ENCODE results near the gene SARNP.
"Not testable (repeated sequence)": the region's sequence is repeated elsewhere in the genome, so short reads cannot be mapped to it uniquely, and the experiment has no call there.

Gene SARNP

DNA sequence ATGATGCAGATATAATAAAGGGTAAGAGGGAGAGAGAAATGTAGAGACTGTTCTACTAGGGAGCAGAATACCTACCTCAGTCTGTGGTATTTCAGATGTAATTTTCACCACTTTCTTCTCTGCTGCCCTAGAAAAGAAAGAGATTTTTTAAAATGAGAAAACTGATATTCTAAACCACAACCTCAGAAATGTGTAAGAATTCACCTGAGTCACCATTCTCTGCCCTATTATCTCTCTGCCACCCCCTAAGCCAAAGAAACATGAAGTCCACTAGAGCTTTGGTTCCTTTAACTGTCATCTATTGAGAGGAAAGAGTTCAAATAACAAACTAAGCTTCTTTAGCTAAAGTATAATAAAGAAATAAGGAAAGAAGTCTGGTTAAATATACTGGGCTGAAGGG lies 21.6 kb downstream of the SARNP start:
- no peak for DNase-seq (ENCODE audit: low read depth)

- no peak for DNase-seq (ENCODE audit: low read depth)
These were observed 27.6 kb downstream of the SARNP start for GRCh38 chr12:55789893-55790292.

DNA sequence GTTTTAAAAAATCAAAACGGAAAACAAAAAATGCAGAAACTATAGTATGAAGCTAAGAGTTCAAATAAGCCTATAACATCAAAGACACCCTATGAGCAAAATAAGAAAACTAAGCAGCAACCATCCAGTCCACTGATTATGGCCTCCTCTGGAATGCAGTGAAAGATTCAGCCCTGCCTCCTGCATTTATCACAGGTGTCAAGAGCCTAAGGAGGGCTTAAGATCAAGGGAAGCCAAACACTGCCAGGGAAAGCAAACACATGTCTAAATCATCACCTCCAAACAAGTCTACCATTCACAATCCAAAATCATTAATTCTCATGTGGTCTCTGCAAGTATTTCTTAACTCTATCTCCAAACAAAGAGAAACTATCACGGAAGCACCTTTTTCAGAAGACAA lies 28.4 kb downstream of the SARNP start:
- DNase-seq (ENCODE audit: low read depth): no peak

DNA sequence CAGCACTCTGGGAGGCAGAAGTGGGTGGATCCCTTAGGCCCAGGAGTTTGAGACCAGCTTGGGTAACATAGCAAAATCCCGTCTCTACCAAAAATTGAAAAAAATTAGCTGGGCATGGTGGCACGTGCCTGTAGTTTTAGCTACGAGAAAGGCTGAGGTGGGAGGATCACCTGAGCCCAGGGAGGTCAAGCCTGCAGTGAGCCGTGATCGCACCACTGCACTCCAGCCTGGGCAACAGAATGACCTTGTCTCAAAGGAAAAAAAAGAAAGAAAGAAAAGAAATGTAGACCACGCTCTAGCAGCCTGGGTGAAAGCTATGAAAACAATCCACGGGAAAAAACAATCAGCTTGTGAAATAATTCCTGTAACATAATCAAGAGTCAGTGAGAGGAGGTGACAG lies 29.0 kb downstream of the SARNP start:
- DNase-seq (ENCODE audit: low read depth): no peak

GRCh38 chr12:55780685-55781084 lies 36.8 kb downstream of the SARNP start:
- no peak for DNase-seq (ENCODE audit: low read depth)

DNA sequence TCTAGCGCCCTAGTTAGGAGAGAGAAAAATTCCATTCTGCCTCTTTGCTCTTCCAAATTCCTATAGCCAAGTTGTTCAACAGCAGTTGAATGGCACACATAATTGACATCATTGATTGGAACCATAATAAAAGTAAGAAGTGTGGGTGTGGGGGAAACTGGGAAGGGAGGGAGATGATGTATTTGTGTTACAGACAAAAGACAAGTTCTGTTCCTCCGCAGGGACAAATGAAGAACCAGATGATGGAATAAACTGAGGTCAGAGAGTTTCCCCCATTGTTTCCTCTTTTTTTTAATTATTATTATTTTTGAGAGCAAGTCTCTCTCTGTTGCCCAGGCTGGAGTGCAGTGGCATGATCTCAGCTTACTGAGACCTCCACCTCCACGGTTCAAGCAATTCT lies 39.7 kb downstream of the SARNP start:
- DNase-seq (ENCODE audit: low read depth): no peak

- DNase-seq (ENCODE audit: low read depth): no peak
These were observed 45.8 kb downstream of the SARNP start for GRCh38 chr12:55771736-55772135.

DNA sequence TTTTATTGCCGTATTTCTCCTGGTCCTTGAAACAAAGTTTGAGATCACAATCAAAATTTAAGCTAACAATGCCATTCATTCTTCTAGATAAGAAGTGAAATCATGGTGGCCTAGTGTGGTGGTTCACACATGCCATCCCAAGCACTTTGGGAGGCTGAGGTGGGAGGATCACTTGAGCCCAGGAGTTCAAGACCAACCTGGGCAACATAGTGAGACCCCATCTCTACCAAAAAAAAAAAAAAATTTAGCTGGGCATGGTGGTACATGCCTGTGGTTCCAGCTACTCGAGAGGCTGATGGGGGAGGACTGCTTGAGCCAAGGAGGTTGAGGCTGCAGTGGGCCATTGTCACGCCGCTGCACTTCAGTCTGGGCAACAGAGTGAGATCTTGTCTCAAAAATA lies 50.4 kb downstream of the SARNP start:
- DNase-seq (ENCODE audit: low read depth): no peak

DNA sequence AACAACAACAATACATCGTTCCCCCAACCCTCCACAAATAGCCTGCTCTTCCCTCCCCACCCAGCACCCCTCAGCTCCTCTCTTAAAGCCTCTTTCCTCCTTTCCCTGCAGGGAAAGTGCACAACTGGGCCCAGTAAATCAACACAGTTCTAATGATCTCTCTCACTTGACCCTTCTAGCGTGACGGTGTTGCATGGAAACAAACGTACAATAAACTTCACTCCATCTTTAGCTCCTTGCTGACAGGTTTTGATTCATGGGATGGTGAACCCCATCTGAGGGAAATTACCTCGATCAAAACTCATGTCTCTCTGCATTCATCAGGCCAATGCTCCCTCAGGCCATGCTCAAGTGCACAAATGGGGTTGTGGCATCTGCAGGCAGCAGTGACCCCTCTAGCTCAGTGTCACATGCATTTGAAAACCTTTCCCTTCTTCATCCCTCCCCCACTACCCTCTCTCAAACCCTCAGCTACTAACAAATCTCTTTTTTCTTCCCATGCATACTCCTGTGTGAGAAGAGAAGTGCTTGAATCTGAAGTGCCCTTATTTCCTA lies 51.7 kb downstream of the SARNP start:
- no peak for DNase-seq (ENCODE audit: low read depth)

- DNase-seq (ENCODE audit: low read depth): no peak
These were observed 54.9 kb downstream of the SARNP start for GRCh38 chr12:55762646-55763045.

DNA sequence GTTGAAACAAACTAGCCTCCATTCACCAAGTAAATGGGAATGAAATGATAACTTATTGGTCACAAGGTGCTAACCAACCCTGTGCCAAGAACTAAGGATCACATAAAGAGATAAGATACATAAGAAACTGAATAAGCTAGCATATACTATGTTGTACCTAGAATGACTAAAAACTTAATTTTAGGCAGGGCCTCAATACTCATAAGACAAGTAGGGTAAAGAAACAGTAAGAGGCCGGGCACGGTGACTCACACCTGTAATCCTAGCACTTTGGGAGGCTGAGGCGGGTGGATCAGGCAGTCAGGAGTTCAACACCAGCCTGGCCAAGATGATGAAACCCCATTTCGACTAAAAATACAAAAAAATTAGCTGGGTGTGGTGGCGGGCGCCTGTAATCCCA lies 56.9 kb downstream of the SARNP start:
- DNase-seq (ENCODE audit: low read depth): no peak

GRCh38 chr12:55758575-55758974 lies 58.9 kb downstream of the SARNP start:
- DNase-seq (ENCODE audit: low read depth): not testable (repeated sequence)

GRCh38 chr12:55757701-55758100 lies 59.8 kb downstream of the SARNP start:
- no peak for DNase-seq (ENCODE audit: low read depth)

GRCh38 chr12:55755246-55755645 lies 62.3 kb downstream of the SARNP start:
- DNase-seq (ENCODE audit: low read depth): no peak

GRCh38 chr12:55748230-55748993 lies 69.1 kb downstream of the SARNP start:
- DNase-seq (ENCODE audit: low read depth): no peak

DNA sequence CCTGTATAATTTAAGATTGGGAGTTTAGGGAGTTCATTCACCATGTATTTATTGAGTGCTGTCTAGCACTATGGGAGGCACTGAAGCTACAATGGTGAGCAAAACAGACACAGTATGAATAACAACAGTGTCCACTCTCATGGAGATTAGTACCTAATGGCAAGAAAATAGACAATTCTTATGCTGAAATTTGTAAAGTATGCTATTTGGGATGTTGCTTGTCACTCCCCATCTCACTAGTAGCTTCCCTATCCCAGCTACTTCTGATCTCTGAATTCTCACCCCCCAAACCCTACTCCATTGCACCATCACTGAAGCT lies 70.7 kb downstream of the SARNP start:
- DNase-seq (ENCODE audit: low read depth): no peak

DNA sequence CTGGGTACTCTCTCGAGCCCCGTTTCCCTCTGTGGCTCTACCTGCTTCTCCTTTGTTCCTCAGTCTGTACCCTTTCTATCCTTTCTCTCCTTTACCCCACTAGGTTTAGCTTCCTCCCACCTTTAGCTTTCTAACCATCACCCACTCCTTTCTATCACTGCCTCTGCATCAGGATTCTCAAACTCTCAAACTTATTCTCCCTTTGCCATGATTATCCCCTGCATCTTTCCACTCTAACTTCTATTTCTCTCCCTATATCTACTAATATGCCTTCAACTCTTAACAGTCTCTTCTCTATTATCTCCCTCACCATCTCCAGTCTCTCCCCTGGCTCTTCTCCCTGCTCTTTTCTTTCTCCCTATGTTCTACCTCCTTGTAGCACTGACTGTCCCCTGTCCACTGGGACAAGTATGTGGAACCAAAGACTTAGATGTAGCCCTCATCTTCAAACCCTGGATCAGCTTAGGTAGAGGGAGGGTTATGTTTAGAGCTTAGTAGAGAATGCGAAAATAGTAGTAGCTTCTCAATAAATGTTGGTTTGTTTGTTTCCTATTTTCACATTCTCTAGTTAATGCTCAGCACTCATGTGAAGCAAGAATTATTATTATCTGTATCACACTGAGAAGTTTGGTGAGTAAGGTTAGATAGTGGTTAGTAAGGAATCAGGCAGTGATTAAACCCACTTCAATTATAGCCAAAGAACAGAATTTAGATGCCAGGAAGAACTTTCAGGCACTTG lies 71.2 kb downstream of the SARNP start:
- DNase-seq (ENCODE audit: low read depth): no peak

DNA sequence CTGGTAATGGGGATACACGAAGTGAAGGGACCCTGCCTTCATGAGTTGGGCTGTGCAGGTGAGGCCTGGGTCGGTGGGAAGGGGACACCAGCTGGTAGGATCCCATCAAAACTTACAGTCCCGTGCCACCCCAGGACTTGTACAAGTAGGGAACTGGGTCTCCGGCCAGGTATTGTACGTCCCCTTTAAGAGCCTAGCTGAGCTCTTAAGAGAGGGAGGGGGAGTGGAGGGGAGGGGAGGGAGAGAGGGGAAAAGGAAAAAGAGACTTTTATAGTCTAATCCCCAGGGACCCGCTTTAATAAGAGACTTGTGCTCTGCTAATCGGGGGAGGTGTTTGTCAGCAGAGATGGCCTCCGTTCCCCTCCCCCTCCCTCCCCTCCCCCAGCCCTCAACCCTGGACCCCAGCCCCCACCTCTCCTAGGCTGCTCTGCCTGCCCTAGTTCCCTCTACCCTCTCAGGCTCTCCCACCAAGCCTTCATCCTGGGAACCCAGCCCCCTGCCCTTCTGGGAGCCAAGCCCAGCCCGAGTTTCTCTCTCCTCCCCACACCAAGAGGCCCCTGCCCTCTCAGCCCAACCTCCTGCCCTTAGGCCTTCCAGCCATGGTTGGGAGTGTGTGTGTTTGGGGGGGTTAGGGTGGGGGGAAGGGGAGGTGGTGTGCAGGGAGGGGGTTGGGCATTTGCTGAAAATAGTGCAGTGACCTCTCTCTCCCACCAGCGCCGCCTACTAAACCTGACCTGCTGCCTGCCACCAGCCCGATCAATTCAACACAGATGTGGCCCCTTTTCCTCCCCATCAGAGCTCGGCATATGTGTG lies 72.0 kb downstream of the SARNP start:
- no peak for DNase-seq (ENCODE audit: low read depth)

DNA sequence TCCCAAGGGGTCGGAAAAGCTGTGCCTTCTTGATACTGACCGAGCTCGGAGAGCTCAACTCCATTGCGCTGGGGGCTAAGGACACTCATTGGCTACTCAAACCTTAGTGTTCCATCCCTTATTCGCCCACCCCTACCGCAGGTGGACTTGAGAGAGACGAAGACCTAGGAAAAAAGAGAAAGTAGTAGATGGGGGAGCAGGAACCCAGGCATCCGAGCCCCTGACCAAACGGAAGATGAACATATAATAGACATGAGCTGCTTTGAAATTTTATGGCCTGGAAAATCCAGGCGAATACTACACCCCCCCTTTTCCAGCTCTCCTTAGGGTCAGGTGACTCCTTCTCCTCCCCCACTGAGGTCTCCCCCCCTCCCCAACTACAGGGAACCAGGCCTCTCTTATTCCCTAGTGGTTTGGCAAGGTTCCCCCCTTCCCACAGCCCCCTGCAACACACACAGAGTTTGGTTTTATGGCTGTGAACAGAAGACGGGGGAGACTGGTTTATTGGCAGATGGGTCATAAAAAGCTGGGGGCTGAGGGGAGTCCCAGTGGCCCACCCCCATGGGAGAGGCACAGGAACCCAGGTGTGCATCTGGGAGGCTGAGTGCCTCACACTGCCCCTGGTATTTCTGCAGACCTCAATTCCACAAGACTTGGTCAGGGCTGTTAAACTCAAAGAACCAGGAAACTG lies 73.0 kb downstream of the SARNP start:
- DNase-seq (ENCODE audit: low read depth): no peak

DNA sequence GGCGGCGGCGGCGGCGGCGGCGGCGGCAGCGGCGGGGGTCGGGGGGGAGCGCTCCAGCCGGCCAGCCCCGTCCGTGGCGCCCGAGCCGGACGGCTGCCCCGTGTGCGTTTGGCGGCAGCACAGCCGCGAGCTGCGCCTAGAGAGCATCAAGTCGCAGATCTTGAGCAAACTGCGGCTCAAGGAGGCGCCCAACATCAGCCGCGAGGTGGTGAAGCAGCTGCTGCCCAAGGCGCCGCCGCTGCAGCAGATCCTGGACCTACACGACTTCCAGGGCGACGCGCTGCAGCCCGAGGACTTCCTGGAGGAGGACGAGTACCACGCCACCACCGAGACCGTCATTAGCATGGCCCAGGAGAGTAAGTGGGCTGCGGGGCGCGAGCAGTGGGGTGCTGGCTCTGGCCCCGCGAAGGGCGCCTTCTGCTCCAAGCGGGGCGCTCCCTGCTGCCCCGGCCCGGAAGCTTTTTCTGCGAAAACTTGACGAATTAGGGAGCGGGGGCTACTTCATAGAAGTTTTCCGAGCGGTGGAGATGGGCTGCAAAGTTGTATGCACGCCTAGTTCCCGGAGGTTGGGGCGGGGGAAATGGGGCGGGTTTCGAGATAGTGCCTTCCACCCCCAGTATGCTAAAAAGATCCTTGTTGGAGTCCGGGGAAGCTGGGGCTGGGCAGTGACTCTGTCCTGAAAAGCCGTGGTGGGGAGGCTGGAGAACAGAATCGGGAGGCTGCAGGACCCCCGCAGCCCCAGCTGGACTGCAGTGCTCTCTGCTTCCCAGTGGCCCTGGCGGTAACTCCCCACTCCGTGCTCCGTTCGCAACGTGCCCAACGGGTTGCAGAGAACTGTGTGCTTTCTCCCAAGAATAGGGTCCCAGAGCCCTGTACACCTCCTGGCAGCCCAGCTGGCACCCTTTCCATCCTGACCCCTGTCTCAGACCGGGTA lies 73.9 kb downstream of the SARNP start:
- no peak for DNase-seq (ENCODE audit: low read depth)
